Esophagus squamous epithelium (tissue), 4 donors: ENCODE data around the gene ENGASE.

Experiments used
- CTCF ChIP-seq, 6 experiments: fragments of 450-650 bp in 4 of 6; fragments of 200-600 bp in 2 of 6; sonication (generic) in 2 of 6; IDR thresholded peaks; one replicate each; pipeline ENCODE4 v1.5.1; 2016 to 2019; ENCODE audit warnings: antibody characterized with exemption in 6 of 6, mild to moderate bottlenecking in 4 of 6, moderate library complexity in 4 of 6
- POLR2A ChIP-seq, 4 donors: fragments of 450-650 bp; IDR thresholded peaks; one replicate each; pipeline ENCODE4 v1.6.1; 2017; ENCODE audit warnings: antibody characterized with exemption in 4 of 4, mild to moderate bottlenecking in 4 of 4, moderate library complexity in 3 of 4

- no peak for TF ChIP-seq CTCF (IDR thresholded peaks at IDR 0.05)
- no peak for TF ChIP-seq POLR2A (IDR thresholded peaks at IDR 0.05)
Measured at GRCh38 chr17:79091226-79091670, 16.6 kb downstream of the ENGASE start.
